ENCODE results near the gene IMPA2.

DNA sequence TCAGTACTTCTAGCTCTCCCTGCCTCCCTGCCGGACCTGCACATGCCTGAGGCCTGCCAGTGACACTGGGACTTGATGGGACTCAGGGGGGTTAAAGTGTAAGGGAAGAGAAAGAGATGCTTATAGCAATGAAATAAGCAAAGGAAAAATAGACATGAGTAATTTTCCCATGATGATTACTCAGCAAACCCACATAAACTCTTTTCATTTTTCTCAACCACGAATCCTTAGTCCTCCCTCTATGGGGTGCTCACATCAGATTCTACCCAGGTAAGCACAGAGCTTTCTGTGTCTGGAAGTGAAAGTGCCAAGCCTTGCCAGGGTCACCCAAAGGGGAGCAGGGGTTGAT lies 67.5 kb downstream of the IMPA2 start:
- TF ChIP-seq, protein P1, sequence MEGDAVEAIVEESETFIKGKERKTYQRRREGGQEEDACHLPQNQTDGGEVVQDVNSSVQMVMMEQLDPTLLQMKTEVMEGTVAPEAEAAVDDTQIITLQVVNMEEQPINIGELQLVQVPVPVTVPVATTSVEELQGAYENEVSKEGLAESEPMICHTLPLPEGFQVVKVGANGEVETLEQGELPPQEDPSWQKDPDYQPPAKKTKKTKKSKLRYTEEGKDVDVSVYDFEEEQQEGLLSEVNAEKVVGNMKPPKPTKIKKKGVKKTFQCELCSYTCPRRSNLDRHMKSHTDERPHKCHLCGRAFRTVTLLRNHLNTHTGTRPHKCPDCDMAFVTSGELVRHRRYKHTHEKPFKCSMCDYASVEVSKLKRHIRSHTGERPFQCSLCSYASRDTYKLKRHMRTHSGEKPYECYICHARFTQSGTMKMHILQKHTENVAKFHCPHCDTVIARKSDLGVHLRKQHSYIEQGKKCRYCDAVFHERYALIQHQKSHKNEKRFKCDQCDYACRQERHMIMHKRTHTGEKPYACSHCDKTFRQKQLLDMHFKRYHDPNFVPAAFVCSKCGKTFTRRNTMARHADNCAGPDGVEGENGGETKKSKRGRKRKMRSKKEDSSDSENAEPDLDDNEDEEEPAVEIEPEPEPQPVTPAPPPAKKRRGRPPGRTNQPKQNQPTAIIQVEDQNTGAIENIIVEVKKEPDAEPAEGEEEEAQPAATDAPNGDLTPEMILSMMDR (conservative IDR thresholded peaks at IDR 0.05), result no peak
- TF ChIP-seq ZFX (IDR thresholded peaks at IDR 0.05), result no peak

All from C4-2B (cell line).